CD8-positive, alpha-beta memory T cell (primary cell): ENCODE data around the gene ABLIM2. TPM values are rescaled to one million over a fixed set of nuclear protein-coding genes. Genes with fewer than 3 reads are reported as not detected.

ENCODE experiments used
- CTCF ChIA-PET: fragments of 350-600 bp; sonication (Branson Sonifier 250); formaldehyde crosslinking; loops from one replicate; lab custom pipeline; 2021; ENCODE audit warnings: antibody characterized with exemption; lab: Charles Lee
- POLR2A ChIA-PET: fragments of 350-600 bp; sonication (Branson Sonifier 250); formaldehyde crosslinking; loops from one replicate; lab custom pipeline; 2021; ENCODE audit warnings: antibody characterized with exemption; lab: Charles Lee
- DNase-seq, 5 donors: peaks; one replicate each; pipeline versions ENCODE4 v3.0.0 to v3.0.0-alpha.2; 2020 to 2022; ENCODE audit warnings: mixed read lengths in 1 of 5
- H3K27ac ChIP-seq: one replicate; pipeline ENCODE4 v1.7.0; 2013; ENCODE audit warnings: low read depth, mild to moderate bottlenecking, low read length, moderate library complexity
- H3K27me3 ChIP-seq: 2 replicates; pipeline ENCODE4 v1.7.0; 2013; ENCODE audit warnings: low read length, mild to moderate bottlenecking; ENCODE audit not compliant: insufficient read depth, poor library complexity, severe bottlenecking
- H3K36me3 ChIP-seq: 2 replicates; pipeline ENCODE4 v1.7.0; 2013; ENCODE audit warnings: mild to moderate bottlenecking, low read length, moderate library complexity; ENCODE audit not compliant: insufficient read depth
- H3K4me1 ChIP-seq: 2 replicates; pipeline ENCODE4 v1.7.0; 2013; ENCODE audit warnings: mild to moderate bottlenecking, low read length, moderate library complexity; ENCODE audit not compliant: insufficient read depth
- H3K4me3 ChIP-seq: 2 replicates; pipeline ENCODE4 v1.7.0; 2013; ENCODE audit warnings: mild to moderate bottlenecking, low read length
- H3K9me3 ChIP-seq: 2 replicates; pipeline ENCODE4 v1.7.0; 2013; ENCODE audit warnings: mild to moderate bottlenecking, low read length
- H3K27ac Mint-ChIP-seq, 8 donors: one replicate each; pipeline ENCODE4 v1.8.0; 2020 to 2021; ENCODE audit warnings: mixed read lengths in 8 of 8, mild to moderate bottlenecking in 6 of 8, inconsistent platforms in 3 of 8, moderate library complexity in 3 of 8
- H3K27me3 Mint-ChIP-seq, 2 donors: one replicate each; pipeline ENCODE4 v1.8.0; 2020 to 2021; ENCODE audit warnings: mixed read lengths in 2 of 2, mild to moderate bottlenecking in 1 of 2, moderate library complexity in 1 of 2
- H3K36me3 Mint-ChIP-seq, 3 donors: one replicate each; pipeline ENCODE4 v1.8.0; 2020 to 2021; ENCODE audit warnings: mixed read lengths in 3 of 3, inconsistent platforms in 1 of 3, mild to moderate bottlenecking in 1 of 3
- H3K4me1 Mint-ChIP-seq, 3 donors: one replicate each; pipeline ENCODE4 v1.8.0; 2020 to 2021; ENCODE audit warnings: mixed read lengths in 3 of 3, inconsistent platforms in 1 of 3, mild to moderate bottlenecking in 1 of 3
- H3K4me3 Mint-ChIP-seq, 7 donors: one replicate each; pipeline ENCODE4 v1.8.0; 2020 to 2021; ENCODE audit warnings: mixed read lengths in 7 of 7, mild to moderate bottlenecking in 6 of 7, moderate library complexity in 4 of 7, inconsistent platforms in 2 of 7
- H3K9me3 Mint-ChIP-seq, 5 donors: one replicate each; pipeline ENCODE4 v1.8.0; 2020 to 2022; ENCODE audit warnings: mixed read lengths in 5 of 5, mild to moderate bottlenecking in 3 of 5, moderate library complexity in 2 of 5, inconsistent platforms in 1 of 5
- polyA plus RNA-seq: library from polyadenylated mRNA; unstranded; fragments of 300-500 nt; fragmentation: Illumina TruSeq; gene quantifications from one replicate; pipeline ENCODE4 v1.2.3, GENCODE V29; 2021
- total RNA-seq, 2 experiments: library from RNA; stranded (reverse); gene quantifications; one replicate each; pipeline ENCODE4 v1.2.3, GENCODE V29; 2021

ABLIM2 gene
- total and polyA plus RNA-seq, 3 experiments from 2014 or later = 0.72 to 1.2 (median 1.1) TPM

DNA sequence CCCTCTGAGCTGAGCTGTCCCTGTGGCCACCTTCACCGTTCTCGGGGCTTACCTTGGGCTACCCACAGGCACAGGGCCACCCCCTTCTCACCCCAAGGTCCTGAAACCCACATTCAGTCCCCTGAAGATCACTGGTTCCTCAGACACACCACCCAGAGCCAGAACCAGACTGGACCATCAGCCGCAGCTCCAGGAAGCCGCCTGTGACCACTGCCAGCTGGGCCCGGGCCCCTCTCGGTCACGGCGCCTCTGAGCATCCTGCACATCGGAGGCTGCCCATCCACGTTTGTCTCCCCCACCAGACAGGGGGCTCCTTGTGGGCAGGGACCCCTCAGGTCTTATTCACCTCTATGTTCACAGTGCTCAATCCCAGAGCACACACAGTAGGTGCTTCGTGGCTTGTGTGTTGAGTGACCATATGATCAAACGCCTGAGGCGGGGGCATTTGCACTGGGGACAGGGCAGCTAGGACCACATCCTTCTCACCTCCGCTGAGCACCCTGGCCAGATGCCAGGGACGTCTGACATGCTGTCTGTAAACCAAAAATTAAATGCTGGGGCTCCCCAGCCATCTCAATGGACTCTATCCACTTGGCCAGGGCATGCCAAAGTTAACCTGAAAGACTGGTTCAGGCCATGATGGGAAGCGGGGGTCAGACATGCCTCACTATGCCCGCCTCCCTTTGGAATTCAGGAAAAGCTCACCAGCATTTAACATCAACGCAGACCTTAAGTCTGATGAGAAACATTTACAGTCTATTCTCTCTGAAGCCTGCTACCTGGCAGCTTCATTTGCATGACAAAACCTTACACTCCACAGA is 109.5 kb downstream of the ABLIM2 start:
- no peaks in the 10 kb centered on the region for H3K4me1 ChIP-seq
- H3K27ac Mint-ChIP-seq = no peak overlapping the region
- no peak overlapping the region for H3K4me3 ChIP-seq
- DNase-seq = peak in 1 of 5 donors; percentile 36
- H3K36me3 Mint-ChIP-seq = peaks cover 2 to 6% (median 3%) of the 10 kb centered on the region in 3 donors
- ChIA-PET CTCF (no interaction called here), POLR2A (no interaction called here)
- peaks cover 0 to 8% of the 10 kb centered on the region in 2 donors for H3K27me3 Mint-ChIP-seq
- no peaks in the 10 kb centered on the region for H3K27me3 ChIP-seq
- H3K27ac ChIP-seq = no peak overlapping the region
- H3K36me3 ChIP-seq = no peaks in the 10 kb centered on the region
- H3K9me3 ChIP-seq = no peaks in the 10 kb centered on the region
- H3K4me1 Mint-ChIP-seq = peaks cover 0 to 11% (median 10%) of the 10 kb centered on the region in 3 donors
- H3K9me3 Mint-ChIP-seq = no peaks in the 10 kb centered on the region
- H3K4me3 Mint-ChIP-seq = no peak overlapping the region

DNA sequence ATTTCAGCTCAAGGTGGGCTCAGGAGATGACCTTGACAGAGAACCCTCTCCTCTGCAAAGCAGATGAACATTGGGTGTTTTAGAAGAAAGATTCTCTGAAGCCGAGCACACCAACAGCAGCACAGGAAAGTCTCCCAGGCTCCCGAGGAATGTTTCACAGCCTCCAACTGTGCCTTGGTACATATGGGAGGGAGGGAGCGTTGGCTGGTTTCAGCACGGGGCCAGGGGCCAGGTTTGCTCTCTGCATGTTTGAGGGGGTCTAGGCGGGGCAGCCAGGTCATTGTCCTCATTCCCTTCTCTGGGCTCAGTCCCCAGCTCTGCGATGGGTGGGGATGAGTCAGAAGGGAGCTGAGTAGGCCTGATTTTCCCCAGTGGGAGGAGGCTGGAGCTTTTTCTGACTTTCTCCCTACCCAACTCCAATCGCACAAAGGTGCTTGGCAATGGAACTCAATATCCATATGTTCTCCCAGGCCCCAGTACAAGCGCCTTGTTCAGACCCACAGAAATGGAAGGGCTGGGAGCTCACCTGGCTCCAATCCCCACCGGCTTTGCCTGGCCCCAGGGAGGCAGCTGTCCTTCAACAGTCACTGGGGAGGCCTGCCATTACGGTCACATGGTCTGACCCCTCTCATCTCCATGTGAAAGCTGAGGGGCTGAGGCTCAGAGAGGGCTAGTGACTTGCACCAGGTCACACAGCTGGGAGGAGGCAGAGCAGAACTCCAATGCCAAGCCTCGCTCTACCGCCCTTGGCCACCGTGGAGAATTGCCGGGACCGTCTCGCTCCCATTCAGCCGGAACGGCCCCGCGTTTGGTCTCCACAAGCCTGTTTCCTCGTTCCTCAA is 110.6 kb downstream of the ABLIM2 start:
- H3K36me3 ChIP-seq = no peaks in the 10 kb centered on the region
- Mint-ChIP-seq H3K36me3 (no peaks in the 10 kb centered on the region), H3K4me1 (peaks cover 0 to 11% (median 10%) of the 10 kb centered on the region in 3 donors), H3K27ac (peak overlapping the region in 1 of 8 donors; percentile 12), H3K9me3 (no peaks in the 10 kb centered on the region), H3K27me3 (peaks cover 0 to 8% of the 10 kb centered on the region in 2 donors), H3K4me3 (no peak overlapping the region)
- DNase-seq = no peak
- ChIA-PET POLR2A (no interaction called here), CTCF (no interaction called here)
- no peak overlapping the region for H3K4me3 ChIP-seq
- no peak overlapping the region for H3K27ac ChIP-seq
- H3K4me1 ChIP-seq = no peaks in the 10 kb centered on the region
- H3K9me3 ChIP-seq = no peaks in the 10 kb centered on the region
- H3K27me3 ChIP-seq = no peaks in the 10 kb centered on the region

DNA sequence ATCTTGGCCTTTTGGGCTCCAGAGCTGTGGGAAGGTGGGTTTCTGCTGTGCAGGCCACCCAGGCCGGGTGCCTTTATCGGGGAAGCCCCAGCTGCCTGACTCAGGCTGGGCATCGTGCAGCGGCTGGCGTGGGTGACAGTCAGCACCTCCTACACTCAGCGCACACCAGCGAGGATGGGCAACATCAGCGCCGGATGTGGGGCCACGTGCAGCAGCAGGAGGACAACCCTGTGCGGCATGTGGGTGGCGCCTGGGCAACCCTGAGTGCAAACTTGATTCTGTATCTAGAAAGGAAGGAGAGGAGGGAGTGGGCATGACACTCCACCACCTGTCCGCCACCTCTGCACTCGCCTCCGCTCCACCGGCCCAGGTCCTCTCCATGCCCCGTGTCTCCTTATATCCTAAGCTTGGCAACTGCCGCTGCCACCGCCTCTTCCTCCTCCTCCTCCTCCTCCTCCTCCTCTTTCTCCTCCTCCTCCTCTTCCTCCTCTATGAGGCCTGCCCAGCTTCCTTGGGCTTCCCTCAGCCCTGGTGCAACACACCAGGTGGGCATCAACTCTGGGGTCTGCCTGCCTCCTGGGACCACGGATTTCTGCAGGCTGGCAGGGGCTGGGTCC is 111.6 kb downstream of the ABLIM2 start:
- H3K9me3 ChIP-seq = no peaks in the 10 kb centered on the region
- H3K27me3 Mint-ChIP-seq = peaks cover 0 to 8% of the 10 kb centered on the region in 2 donors
- no peak overlapping the region for H3K4me3 Mint-ChIP-seq
- H3K9me3 Mint-ChIP-seq = no peaks in the 10 kb centered on the region
- no peaks in the 10 kb centered on the region for H3K4me1 ChIP-seq
- H3K27ac Mint-ChIP-seq = peak overlapping the region in 3 of 8 donors; percentile 9 to 63 (median 25)
- ChIA-PET POLR2A (no interaction called here), CTCF (no interaction called here)
- no peak overlapping the region for H3K4me3 ChIP-seq
- H3K36me3 ChIP-seq = no peaks in the 10 kb centered on the region
- peaks cover 0 to 4% (median 0%) of the 10 kb centered on the region in 3 donors for H3K36me3 Mint-ChIP-seq
- H3K4me1 Mint-ChIP-seq = peaks cover 0 to 11% (median 10%) of the 10 kb centered on the region in 3 donors
- DNase-seq = peak in 4 of 5 donors; percentile 27 to 75 (median 48)
- H3K27ac ChIP-seq = no peak overlapping the region
- H3K27me3 ChIP-seq = no peaks in the 10 kb centered on the region

DNA sequence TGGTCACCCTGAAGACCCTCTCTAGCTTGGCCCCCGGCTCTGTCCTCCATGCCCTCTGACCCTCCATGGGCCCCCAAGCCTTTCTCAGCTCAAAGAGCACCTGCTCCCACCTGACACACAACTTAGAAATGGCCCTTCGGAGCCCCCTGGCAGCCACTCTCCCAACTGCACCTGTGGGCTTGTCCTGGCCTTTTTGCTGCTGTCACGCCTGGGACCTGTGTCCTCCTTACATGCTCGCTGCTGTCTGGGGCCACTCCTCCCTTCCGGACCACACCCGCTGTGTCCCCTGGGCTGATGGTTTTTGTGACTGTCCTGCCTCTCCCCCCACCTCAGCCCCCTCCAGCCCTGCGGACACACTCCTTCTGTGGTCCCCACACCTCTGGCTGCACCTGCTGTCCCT is 112.7 kb downstream of the ABLIM2 start:
- Histone ChIP-seq H3K9me3 (no peaks in the 10 kb centered on the region), H3K27me3 (no peaks in the 10 kb centered on the region), H3K4me1 (no peaks in the 10 kb centered on the region), H3K4me3 (no peak overlapping the region), H3K27ac (no peak overlapping the region), H3K36me3 (no peaks in the 10 kb centered on the region)
- DNase-seq = no peak
- ChIA-PET POLR2A (no interaction called here), CTCF (no interaction called here)
- Mint-ChIP-seq H3K27ac (no peak overlapping the region), H3K4me1 (peaks cover 0 to 11% (median 10%) of the 10 kb centered on the region in 3 donors), H3K36me3 (peaks cover 0 to 5% (median 0%) of the 10 kb centered on the region in 3 donors), H3K9me3 (no peaks in the 10 kb centered on the region), H3K4me3 (no peak overlapping the region), H3K27me3 (no peaks in the 10 kb centered on the region)

DNA sequence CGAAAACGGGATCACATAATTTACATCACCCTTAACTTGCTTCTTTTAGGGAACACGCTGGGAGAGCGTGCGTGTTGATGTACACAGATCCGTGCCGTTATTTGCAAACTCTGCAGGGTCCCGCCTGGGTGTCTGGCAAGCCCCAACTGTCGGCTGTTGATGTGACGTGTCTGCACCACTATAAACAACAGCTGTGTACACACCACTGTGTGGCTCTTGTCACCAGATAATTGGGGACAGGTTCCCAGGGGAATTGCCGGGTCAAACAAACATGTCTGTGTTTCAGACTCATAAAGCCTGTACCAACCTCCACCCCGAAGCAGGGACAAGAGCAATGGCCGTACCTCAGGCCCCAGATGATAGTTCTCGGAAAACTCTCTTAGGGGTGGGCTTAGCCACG is 113.9 kb downstream of the ABLIM2 start:
- no peak for DNase-seq
- peaks cover 0 to 11% (median 10%) of the 10 kb centered on the region in 3 donors for H3K4me1 Mint-ChIP-seq
- peaks cover 0 to 5% (median 0%) of the 10 kb centered on the region in 3 donors for H3K36me3 Mint-ChIP-seq
- POLR2A ChIA-PET = no interaction called here
- no peaks in the 10 kb centered on the region for H3K36me3 ChIP-seq
- H3K27me3 Mint-ChIP-seq = no peaks in the 10 kb centered on the region
- peak overlapping the region in 1 of 8 donors; percentile 65 for H3K27ac Mint-ChIP-seq
- no peak overlapping the region for H3K4me3 Mint-ChIP-seq
- H3K4me1 ChIP-seq = no peaks in the 10 kb centered on the region
- CTCF ChIA-PET = no interaction called here
- H3K9me3 ChIP-seq = no peaks in the 10 kb centered on the region
- no peaks in the 10 kb centered on the region for H3K27me3 ChIP-seq
- no peaks in the 10 kb centered on the region for H3K9me3 Mint-ChIP-seq
- H3K4me3 ChIP-seq = no peak overlapping the region
- H3K27ac ChIP-seq = no peak overlapping the region

DNA sequence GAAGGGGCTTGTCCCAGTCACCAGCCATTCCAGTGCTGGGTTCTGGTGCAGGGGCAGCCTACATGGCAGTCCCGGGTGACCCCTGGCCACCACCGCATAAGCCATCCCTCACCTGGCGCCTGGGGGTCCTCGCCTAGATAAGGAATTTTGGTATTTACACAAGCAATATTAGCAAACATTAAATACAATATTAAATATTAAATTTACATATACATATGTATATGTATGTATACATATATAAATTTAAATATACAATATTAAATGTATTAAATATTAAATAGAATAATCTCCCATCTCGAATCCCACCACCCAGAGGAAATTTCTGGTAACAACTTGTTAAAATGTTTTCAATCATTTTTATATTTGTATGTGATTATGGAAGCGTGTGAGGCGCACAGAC is 114.4 kb downstream of the ABLIM2 start:
- H3K27me3 Mint-ChIP-seq = no peaks in the 10 kb centered on the region
- no peaks in the 10 kb centered on the region for H3K27me3 ChIP-seq
- H3K9me3 ChIP-seq = no peaks in the 10 kb centered on the region
- no peak overlapping the region for H3K27ac Mint-ChIP-seq
- H3K4me3 Mint-ChIP-seq = no peak overlapping the region
- ChIA-PET POLR2A (no interaction called here), CTCF (no interaction called here)
- H3K9me3 Mint-ChIP-seq = no peaks in the 10 kb centered on the region
- H3K36me3 Mint-ChIP-seq = peaks cover 0 to 5% (median 0%) of the 10 kb centered on the region in 3 donors
- H3K36me3 ChIP-seq = no peaks in the 10 kb centered on the region
- H3K4me1 ChIP-seq = no peaks in the 10 kb centered on the region
- peaks cover 0 to 11% (median 10%) of the 10 kb centered on the region in 3 donors for H3K4me1 Mint-ChIP-seq
- DNase-seq = no peak
- no peak overlapping the region for H3K4me3 ChIP-seq
- no peak overlapping the region for H3K27ac ChIP-seq

DNA sequence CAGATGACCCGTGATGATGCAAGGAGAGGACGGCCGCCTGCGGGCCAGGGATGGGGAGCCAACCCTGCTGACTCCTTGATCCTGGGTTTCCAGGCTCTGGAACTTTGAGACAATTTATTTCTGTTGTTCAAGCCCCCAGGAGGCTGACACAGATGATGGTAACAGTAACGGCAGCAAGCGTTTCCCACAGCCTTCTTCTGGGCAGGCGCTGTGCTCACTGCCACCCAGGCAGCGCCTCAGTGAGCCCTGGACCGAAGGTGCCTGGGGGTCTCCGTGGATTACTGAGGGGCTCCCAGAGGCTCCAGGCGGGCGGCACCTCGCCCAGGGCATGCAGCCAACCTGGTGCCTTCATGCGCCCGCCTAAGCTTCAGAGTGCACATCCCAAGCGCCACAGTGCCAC is 115.0 kb downstream of the ABLIM2 start:
- Histone ChIP-seq H3K27ac (no peak overlapping the region), H3K27me3 (no peaks in the 10 kb centered on the region), H3K4me1 (no peaks in the 10 kb centered on the region), H3K4me3 (no peak overlapping the region), H3K9me3 (no peaks in the 10 kb centered on the region), H3K36me3 (no peaks in the 10 kb centered on the region)
- peaks cover 0 to 5% (median 0%) of the 10 kb centered on the region in 3 donors for H3K36me3 Mint-ChIP-seq
- ChIA-PET POLR2A (no interaction called here), CTCF (no interaction called here)
- H3K27me3 Mint-ChIP-seq = no peaks in the 10 kb centered on the region
- no peak for DNase-seq
- H3K27ac Mint-ChIP-seq = peak overlapping the region in 1 of 8 donors; percentile 86
- H3K9me3 Mint-ChIP-seq = no peaks in the 10 kb centered on the region
- peaks cover 0 to 11% (median 10%) of the 10 kb centered on the region in 3 donors for H3K4me1 Mint-ChIP-seq
- no peak overlapping the region for H3K4me3 Mint-ChIP-seq
